Vagina (tissue), 2 donors: ENCODE measurements around the gene PKD1.

Experiments used
- CTCF ChIP-seq, 3 experiments: fragments of 450-650 bp in 2 of 3; fragments of 200-600 bp in 1 of 3; sonication (generic) in 1 of 3; IDR thresholded peaks; one replicate each; pipeline ENCODE4 v1.5.1; 2017 to 2019; ENCODE audit warnings: antibody characterized with exemption in 3 of 3, mild to moderate bottlenecking in 2 of 3, moderate library complexity in 2 of 3
- POLR2AphosphoS5 ChIP-seq, 2 donors: sonication (generic); formaldehyde crosslinking; IDR thresholded peaks; one replicate each; pipeline ENCODE4 v1.9.0; 2017; ENCODE audit warnings: antibody characterized with exemption in 2 of 2, mild to moderate bottlenecking in 2 of 2, low read depth in 1 of 2; ENCODE audit not compliant: insufficient read depth in 1 of 2

DNA sequence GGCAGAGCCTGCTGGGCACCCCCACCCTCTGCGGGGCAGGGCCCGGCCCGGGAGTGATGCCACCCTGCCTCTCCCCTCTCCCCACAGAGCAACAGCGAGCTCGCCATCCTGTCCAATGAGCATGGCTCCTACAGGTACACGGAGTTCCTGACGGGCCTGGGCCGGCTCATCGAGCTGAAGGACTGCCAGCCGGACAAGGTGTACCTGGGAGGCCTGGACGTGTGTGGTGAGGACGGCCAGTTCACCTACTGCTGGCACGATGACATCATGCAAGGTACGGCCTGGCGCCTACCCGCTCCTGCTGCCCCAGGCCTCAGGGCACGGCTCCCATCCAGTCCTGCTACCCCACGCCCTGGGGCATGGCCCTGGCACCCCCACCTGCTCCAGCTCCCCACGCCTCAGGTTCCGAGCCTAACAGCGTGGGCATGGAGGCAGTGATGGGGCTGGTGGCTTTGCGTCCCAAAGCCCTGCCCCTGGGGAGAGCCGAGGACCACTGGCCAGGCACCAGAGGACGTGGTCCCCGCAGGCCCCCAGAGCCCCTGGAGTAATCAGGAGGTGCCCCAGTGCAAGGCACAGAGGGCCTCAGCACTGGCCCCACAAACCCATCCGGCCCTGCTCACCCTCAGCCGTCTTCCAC lies 49.5 kb downstream of the PKD1 start:
- TF ChIP-seq CTCF (IDR thresholded peaks at IDR 0.05) (no peak), POLR2AphosphoS5 (IDR thresholded peaks at IDR 0.05; ENCODE audit: insufficient read depth in 1 of 2, low read depth in 1 of 2) (peak in 1 of 2 donors; percentile 32)
